ENCODE measurements around the gene TMEM200C.

The TMEM200C gene

GRCh38 chr18:5895299-5895875 lies at the start of gene TMEM200C:
TMEM200C (minus strand) TSS chr18:5895522; CDS start chr18:5892063, 3,459 bp downstream.
- no peak for DNase-seq

- no peak for DNase-seq
Observed at GRCh38 chr18:5944448-5944847, 49.1 kb upstream of the TMEM200C start.

- DNase-seq: no peak
Observed at GRCh38 chr18:5943514-5943913, 48.2 kb upstream of the TMEM200C start.

GRCh38 chr18:5942591-5942990 lies 47.3 kb upstream of the TMEM200C start:
- no peak for DNase-seq

- DNase-seq: no peak
Observed at GRCh38 chr18:5941890-5942289, 46.6 kb upstream of the TMEM200C start.

- DNase-seq: no peak
Observed at GRCh38 chr18:5939801-5940667, 44.7 kb upstream of the TMEM200C start.

GRCh38 chr18:5937795-5938194 lies 42.5 kb upstream of the TMEM200C start:
- no peak for DNase-seq

GRCh38 chr18:5937121-5937520 lies 41.8 kb upstream of the TMEM200C start:
- DNase-seq: no peak

- no peak for DNase-seq
Observed at GRCh38 chr18:5930789-5931188, 35.5 kb upstream of the TMEM200C start.

- no peak for DNase-seq
Observed at GRCh38 chr18:5918205-5918858, 23.0 kb upstream of the TMEM200C start.

- no peak for DNase-seq
Observed at GRCh38 chr18:5914951-5915350, 19.6 kb upstream of the TMEM200C start.

GRCh38 chr18:5914016-5914415 lies 18.7 kb upstream of the TMEM200C start:
- no peak for DNase-seq

GRCh38 chr18:5912566-5912965 lies 17.2 kb upstream of the TMEM200C start:
- DNase-seq: no peak

GRCh38 chr18:5909125-5909524 lies 13.8 kb upstream of the TMEM200C start:
- no peak for DNase-seq

- no peak for DNase-seq
Observed at GRCh38 chr18:5903386-5903785, 8.1 kb upstream of the TMEM200C start.

GRCh38 chr18:5900262-5900661 lies 4.9 kb upstream of the TMEM200C start:
- DNase-seq: no peak

GRCh38 chr18:5899835-5900234 lies 4.5 kb upstream of the TMEM200C start:
- DNase-seq: no peak

GRCh38 chr18:5895876-5896740 lies 786 bp upstream of the TMEM200C start:
- no peak for DNase-seq

GRCh38 chr18:5894611-5895298 lies 567 bp downstream of the TMEM200C start:
- DNase-seq: no peak

- DNase-seq: no peak
Observed at GRCh38 chr18:5893956-5894610, 1.2 kb downstream of the TMEM200C start.

- no peak for DNase-seq
Observed at GRCh38 chr18:5892823-5893431, 2.4 kb downstream of the TMEM200C start.

Measured in NCI-H1417 treated with DMSO at 0.1 percent for 48 hours (cell line).